RWPE2 (cell line): ENCODE measurements around the gene ASCL1.

ENCODE experiments used
- ATAC-seq: fragments of 200-7000 bp; cut with Tn5 transposase; 3 replicates; pipeline ENCODE4 v1.9.1; 2021; ENCODE audit warnings: low read depth
- DNase-seq: peaks from one replicate; pipeline ENCODE4 v3.0.0-alpha.2; 2020; ENCODE audit warnings: low spot score
- H3K27ac ChIP-seq: fragments of 450-650 bp; 2 replicates; pipeline ENCODE4 v1.5.1; 2017; ENCODE audit warnings: mild to moderate bottlenecking; ENCODE audit not compliant: poor library complexity, severe bottlenecking
- H3K27me3 ChIP-seq: fragments of 250-450 bp; sonication (Bioruptor Pico); 2 replicates; pipeline ENCODE4 v1.5.1; 2021; ENCODE audit warnings: mild to moderate bottlenecking, moderate library complexity; ENCODE audit not compliant: insufficient read depth, poor library complexity, severe bottlenecking
- H3K36me3 ChIP-seq: fragments of 250-450 bp; sonication (Bioruptor Pico); 2 replicates; pipeline ENCODE4 v1.5.1; 2020; ENCODE audit warnings: low read depth, mild to moderate bottlenecking, moderate library complexity
- H3K4me1 ChIP-seq: fragments of 250-450 bp; sonication (Bioruptor Pico); 2 replicates; pipeline ENCODE4 v1.5.1; 2021; ENCODE audit warnings: mild to moderate bottlenecking, moderate library complexity; ENCODE audit not compliant: insufficient read depth, poor library complexity, severe bottlenecking
- H3K4me3 ChIP-seq: fragments of 250-450 bp; sonication (Bioruptor Pico); 2 replicates; pipeline ENCODE4 v1.5.1; 2021; ENCODE audit warnings: mild to moderate bottlenecking, moderate library complexity; ENCODE audit not compliant: severe bottlenecking
- H3K9me3 ChIP-seq: fragments of 250-450 bp; sonication (Bioruptor Pico); 2 replicates; pipeline ENCODE4 v1.5.1; 2021; ENCODE audit warnings: mild to moderate bottlenecking, moderate library complexity; ENCODE audit not compliant: severe bottlenecking
- CTCF ChIP-seq: fragments of 450-650 bp; IDR thresholded peaks from one replicate; pipeline ENCODE4 v1.5.1; 2017; ENCODE audit warnings: mild to moderate bottlenecking, moderate library complexity; ENCODE audit not compliant: poor library complexity, severe bottlenecking

ASCL1 gene

GRCh38 chr12:102960766-102961465 lies 3.4 kb downstream of the ASCL1 start:
- H3K27me3 ChIP-seq, result peaks cover 97% of the 10 kb centered on the region
- no peaks in the 10 kb centered on the region for H3K9me3 ChIP-seq
- no peak overlapping the region for H3K4me3 ChIP-seq
- H3K4me1 ChIP-seq, result no peaks in the 10 kb centered on the region
- no peak overlapping the region for H3K27ac ChIP-seq
- no peak for TF ChIP-seq CTCF
- no peak for ATAC-seq
- H3K36me3 ChIP-seq, result no peaks in the 10 kb centered on the region
- no peak for DNase-seq

- Histone ChIP-seq H3K36me3 (no peaks in the 10 kb centered on the region), H3K4me3 (no peak overlapping the region), H3K9me3 (no peaks in the 10 kb centered on the region), H3K27ac (no peak overlapping the region), H3K4me1 (no peaks in the 10 kb centered on the region), H3K27me3 (peaks cover 97% of the 10 kb centered on the region)
- DNase-seq (no peak), ATAC-seq (no peak)
- no peak for TF ChIP-seq CTCF
Observed at GRCh38 chr12:102961466-102961855, 4.0 kb downstream of the ASCL1 start.

GRCh38 chr12:102962532-102962931 lies 5.1 kb downstream of the ASCL1 start:
- Histone ChIP-seq H3K4me1 (no peaks in the 10 kb centered on the region), H3K27me3 (peaks cover 99% of the 10 kb centered on the region), H3K36me3 (no peaks in the 10 kb centered on the region), H3K9me3 (no peaks in the 10 kb centered on the region), H3K27ac (no peak overlapping the region), H3K4me3 (no peak overlapping the region)
- no peak for TF ChIP-seq CTCF
- DNase-seq (no peak), ATAC-seq (no peak)

GRCh38 chr12:102962986-102963385 lies 5.5 kb downstream of the ASCL1 start:
- ATAC-seq, result no peak
- H3K36me3 ChIP-seq, result no peaks in the 10 kb centered on the region
- H3K9me3 ChIP-seq, result no peaks in the 10 kb centered on the region
- H3K27me3 ChIP-seq, result peaks cover 99% of the 10 kb centered on the region
- no peak for TF ChIP-seq CTCF
- H3K27ac ChIP-seq, result no peak overlapping the region
- no peak overlapping the region for H3K4me3 ChIP-seq
- H3K4me1 ChIP-seq, result no peaks in the 10 kb centered on the region
- no peak for DNase-seq

GRCh38 chr12:102963796-102964195 lies 6.3 kb downstream of the ASCL1 start:
- Histone ChIP-seq H3K4me3 (no peak overlapping the region), H3K27ac (no peak overlapping the region), H3K27me3 (peaks cover 96% of the 10 kb centered on the region), H3K9me3 (no peaks in the 10 kb centered on the region), H3K36me3 (no peaks in the 10 kb centered on the region), H3K4me1 (no peaks in the 10 kb centered on the region)
- no peak for DNase-seq
- ATAC-seq, result no peak
- no peak for TF ChIP-seq CTCF
